ENCODE measurements around the gene MSL3. TPM values are rescaled to one million over a fixed set of nuclear protein-coding genes. Genes with fewer than 3 reads are reported as not detected.

Gene MSL3
- 78.9 and 79.4 TPM in 2 replicates for total RNA-seq

GRCh38 chrX:11757719-11758399 lies at the start of gene MSL3:
Gene MSL3, plus strand, starts transcription at chrX:11758237. Its CDS starts 27 bp downstream, at chrX:11758264.

Other genes with a start within 250 kb of the MSL3 start
- gene ARHGAP6, start 92.3 kb upstream of the MSL3 start, total RNA-seq: 1.1 TPM in 2 replicates

All from thoracic aorta endothelial cell (primary cell).